Raji (cell line): ENCODE results near the gene BCKDK.

ENCODE experiments used
- POLR2A ChIP-seq: IDR thresholded peaks from 2 replicates; pipeline ENCODE4 v1.6.1; 2011; ENCODE audit warnings: low read depth, low read length, control low read depth; ENCODE audit not compliant: insufficient read depth

The BCKDK gene

DNA sequence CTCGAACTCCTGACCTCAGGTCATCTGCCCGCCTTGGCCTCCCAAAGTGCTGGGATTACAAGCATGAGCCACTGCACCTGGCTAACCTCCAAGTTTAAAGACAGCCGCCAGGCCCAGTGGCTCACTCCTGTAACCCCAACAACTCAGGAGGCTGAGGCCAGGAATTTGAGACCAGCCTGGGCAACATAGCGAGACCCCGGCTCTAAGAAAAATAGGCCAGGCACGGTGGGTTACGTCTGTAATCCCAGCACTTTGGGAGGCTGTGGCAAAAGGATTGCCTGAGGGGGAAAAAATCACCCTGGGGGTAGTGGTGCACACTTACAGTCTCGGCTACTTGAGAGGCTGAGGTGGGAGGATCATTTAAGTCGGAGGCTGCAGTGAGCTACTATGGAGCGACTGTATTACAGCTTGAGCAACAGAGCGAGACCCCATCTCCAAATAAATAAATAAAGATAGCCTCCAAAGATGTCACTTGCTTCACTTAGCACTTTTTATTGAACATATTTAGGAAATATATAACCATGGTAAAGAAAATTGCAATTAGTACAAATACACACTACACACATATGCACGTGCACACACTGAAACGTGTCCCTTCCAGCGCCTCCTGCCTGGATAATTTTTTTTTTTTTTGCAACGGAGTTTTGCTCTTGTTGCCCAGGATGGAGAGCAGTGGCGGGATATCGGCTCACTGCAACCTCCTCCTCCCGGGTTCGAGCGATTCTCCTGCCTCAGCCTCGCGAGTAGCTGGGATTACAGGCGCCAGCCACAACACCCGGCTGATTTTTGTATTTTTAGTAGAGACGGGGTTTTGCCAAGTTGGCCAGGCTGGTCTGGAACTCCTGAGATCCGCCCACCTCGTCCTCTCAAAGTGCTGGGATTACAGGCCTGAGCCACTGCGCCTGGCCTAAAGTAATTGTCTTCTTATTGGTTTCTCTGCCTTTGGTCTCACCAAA lies 1.4 kb upstream of the BCKDK start:
- no peak for TF ChIP-seq POLR2A

DNA sequence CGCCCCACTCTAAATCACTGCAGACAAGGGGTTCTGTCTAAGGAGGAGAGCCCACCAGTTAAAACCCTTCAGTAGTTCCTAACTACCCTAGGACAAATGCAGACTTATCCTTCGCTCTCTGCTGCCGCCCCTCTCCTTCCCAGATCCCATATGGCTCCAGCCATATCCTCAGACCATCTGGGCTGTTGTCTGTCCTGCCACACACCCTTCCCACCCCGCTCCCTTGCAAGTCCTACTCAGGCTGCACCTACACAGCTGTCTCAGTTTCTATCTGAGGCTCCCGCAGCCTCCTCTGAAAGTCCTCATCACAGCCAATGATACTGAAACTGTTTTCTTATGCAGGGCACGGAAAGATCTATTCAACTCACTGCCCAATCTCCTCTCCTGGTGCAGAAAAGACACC lies 720 bp upstream of the BCKDK start:
- TF ChIP-seq POLR2A = no peak

DNA sequence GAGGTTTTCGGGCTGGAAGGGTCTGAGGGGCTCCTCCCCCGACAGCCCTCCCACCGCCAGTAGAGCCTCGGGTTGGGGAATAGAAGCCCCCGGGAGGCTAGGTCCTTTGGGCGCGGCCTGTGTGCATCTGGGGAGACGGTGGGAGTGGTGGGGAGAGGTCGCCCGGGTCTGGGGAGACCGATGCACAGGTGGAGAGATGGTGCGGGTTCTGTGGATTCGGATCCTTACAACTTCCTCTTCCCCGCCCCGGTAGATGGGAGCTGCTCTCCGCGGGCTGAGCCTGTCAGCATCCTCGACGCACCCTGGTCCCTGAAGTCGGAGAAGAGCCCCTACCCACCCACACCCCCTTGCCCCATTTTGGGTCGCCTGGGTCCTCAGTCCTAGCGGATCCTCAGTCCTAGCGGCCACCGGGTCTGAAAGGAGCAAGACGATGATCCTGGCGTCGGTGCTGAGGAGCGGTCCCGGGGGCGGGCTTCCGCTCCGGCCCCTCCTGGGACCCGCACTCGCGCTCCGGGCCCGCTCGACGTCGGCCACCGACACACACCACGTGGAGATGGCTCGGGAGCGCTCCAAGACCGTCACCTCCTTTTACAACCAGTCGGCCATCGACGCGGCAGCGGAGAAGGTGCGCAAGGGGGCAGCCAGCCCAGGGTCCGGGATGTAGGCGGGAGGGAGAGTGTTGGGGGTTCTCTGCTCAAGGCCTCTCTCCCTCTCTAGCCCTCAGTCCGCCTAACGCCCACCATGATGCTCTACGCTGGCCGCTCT lies 790 bp downstream of the BCKDK start:
- no peak for TF ChIP-seq POLR2A

DNA sequence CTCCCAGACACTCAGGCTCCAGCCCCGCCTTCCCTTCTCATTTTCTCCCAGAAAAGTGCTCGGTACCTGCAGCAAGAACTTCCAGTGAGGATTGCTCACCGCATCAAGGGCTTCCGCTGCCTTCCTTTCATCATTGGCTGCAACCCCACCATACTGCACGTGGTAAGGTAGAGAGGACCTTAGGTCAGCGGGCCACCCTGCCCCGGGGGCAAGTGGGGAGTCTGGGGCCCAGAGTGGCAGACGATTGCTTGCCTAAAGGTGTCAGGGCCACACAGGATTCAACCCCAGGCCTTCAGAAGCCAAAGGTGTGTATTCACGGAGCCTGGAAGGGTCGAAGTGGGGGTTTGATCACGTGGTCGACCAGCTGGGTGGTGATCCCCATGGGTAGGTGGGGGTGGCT lies 1.4 kb downstream of the BCKDK start:
- TF ChIP-seq POLR2A = no peak

DNA sequence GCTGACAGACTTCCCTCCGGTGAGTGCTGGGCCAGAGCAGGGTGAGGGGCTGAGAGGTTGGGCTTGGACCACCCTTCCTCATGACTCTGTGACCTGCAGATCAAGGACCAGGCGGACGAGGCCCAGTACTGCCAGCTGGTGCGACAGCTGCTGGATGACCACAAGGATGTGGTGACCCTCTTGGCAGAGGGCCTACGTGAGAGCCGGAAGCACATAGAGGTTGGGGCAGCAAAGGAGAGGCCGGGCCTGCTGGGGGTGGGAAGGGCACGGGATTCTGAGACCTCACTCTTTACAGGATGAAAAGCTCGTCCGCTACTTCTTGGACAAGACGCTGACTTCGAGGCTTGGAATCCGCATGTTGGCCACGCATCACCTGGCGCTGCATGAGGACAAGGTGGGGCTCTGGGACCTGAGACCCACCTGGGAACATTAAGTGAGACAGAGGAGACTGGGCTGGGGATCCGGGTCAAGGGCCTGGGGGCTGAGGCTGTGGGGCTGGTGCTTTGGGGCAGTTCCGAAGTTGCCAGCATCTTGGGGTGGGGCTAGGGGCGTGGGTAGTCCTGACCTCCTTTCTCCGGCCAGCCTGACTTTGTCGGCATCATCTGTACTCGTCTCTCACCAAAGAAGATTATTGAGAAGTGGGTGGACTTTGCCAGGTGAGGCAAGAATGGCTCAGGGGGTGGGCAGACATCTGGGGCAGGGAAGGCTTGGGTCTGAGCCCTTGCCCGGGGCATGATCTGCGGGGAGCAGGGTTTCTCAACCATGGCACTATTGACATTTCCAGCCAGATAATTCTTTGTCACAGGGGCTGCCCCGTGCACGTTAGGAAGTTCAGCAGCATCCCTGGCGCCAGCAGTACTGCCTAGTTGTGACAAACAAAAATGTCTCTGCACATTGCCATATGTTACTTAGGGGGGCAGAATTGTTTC lies 2.2 kb downstream of the BCKDK start:
- no peak for TF ChIP-seq POLR2A

DNA sequence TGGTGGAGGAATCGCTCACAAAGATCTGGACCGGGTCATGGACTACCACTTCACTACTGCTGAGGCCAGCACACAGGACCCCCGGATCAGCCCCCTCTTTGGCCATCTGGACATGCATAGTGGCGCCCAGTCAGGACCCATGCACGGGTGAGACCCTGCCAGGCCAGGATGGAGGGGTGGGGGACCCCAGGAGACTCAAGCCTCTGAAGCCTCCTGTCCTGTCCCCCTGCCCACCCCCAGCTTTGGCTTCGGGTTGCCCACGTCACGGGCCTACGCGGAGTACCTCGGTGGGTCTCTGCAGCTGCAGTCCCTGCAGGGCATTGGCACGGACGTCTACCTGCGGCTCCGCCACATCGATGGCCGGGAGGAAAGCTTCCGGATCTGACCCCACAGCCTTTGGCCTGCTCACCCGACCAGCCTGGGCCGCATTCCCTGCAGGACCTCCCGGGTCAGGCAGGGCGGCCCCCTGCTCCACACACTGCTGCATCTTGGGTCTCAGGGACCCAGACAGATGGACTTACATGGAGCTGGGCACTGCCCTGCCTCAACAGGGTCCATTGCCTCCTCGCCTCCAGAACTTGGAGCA lies 3.8 kb downstream of the BCKDK start:
- no peak for TF ChIP-seq POLR2A

DNA sequence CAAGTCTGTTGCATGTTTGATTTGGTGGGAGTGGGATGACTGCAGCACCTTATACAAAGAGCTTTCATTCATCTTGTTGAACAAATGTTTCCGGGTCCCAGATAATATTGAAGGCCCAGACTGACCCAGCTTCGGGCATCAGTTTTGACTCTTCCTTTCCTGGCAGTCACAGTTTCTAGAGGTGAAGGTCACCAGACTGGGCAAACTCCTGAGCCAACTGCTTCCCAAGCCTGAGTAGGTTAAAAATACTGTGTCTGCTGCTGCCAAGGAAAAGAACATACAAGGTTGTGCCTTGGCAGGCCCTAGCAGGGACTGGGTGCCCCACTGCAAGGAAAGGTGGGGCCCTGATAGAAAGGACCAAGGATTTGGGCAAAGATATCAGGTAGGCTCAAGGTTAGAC lies 4.5 kb downstream of the BCKDK start:
- TF ChIP-seq POLR2A = no peak

DNA sequence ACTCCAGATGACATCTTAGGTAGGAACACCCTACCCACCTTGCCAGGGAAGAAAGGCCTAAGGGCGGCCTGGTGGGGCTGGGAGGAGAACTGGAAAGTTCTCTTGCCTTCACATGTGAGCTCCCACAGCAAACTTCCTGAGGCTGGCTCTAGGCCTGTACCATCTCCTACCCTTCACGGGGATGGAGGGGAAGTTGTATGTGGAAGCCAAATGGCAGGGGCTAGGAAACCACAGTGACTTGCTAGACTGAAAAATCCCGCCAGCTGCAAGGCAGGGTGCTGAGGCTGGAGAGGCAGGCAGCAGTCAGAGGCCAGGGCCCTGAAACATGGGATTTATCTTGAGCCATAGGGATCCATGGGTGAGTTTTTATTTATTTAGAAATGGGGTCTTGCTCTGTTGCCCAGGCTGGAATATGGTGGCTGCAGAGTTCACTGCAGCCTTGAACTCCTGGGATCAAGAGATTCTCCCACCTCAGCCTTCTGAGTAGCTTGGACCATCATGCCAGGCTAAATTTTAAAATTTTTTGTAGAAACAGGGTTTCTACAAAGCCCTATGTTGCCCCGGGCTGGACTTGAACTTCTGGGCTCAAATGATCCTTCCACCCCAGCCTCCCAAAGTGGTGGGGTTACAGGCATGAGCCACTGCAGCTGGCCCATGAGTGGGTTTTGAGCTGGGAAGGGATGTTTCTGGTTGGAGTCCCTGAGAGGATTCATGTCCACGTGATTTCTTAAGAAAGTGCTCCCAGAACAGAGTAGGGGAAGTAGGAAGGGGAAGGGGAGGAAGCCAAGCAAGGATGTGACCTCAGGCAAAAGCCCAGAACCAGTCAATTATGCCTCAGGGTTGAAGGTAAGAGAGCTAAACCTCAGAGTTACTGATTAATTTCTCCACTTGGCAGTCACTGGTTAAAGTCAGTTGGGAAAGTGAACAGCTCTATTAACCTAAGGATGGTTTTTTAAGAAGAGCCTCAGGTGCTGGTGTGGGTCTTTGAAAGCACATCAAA lies 5.2 kb downstream of the BCKDK start:
- TF ChIP-seq POLR2A = no peak

DNA sequence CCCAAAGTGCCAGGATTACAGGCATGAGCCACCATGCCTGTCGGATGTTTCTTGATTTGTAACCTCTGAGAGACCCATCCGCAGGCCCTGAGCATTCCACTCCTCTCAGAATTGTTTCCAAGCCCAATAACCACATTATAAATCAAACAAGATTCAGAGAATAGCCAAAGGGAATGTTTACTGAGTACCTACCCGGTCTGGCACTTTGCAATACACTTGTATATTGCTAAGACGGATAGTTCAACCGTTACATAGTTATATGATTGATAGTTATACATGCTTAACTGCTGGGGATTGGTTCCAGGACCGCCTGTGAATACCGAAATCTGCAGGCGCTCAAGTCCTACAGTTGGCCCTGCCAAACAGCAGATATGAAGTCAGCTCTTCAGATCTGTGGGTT lies 6.3 kb downstream of the BCKDK start:
- no peak for TF ChIP-seq POLR2A

DNA sequence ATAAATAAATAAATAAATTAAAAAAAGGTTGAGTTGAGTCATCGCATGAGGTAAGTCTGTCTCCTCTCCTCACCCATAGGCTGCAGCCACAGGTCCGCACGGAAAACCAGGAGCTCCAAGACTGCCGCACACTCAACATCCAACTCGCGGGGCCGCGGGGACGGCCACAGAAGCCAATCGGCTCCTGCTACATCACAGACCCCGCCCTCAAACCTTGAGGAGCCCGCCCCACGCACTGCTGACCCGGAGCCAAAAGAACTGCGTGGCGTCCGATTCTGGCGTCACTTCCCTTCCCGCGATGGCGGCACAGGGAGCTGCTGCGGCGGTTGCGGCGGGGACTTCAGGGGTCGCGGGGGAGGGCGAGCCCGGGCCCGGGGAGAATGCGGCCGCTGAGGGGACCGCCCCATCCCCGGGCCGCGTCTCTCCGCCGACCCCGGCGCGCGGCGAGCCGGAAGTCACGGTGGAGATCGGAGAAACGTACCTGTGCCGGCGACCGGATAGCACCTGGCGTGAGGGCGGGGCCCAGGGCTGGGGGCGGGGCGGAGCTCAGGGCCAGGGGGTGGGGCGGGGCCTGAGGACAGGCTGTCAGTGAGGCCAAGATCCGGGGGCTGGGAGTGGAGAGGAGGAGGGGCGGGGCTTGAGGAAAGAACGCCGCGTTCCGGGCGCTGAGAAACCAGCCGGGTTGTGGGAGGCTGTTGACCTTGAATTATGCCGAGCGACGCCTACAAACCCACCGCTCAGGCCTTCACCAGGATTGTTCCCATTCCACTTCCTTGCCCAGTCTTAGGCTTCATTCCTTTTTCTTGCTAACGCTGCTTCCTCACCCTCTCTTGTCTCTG lies 9.4 kb downstream of the BCKDK start, which contains the start of gene KAT8:
KAT8 (plus strand) TSS at position 281 of the 839 bp plus-strand sequence; CDS start at position 299, 18 bp downstream.
- peak; percentile 89 for TF ChIP-seq POLR2A

DNA sequence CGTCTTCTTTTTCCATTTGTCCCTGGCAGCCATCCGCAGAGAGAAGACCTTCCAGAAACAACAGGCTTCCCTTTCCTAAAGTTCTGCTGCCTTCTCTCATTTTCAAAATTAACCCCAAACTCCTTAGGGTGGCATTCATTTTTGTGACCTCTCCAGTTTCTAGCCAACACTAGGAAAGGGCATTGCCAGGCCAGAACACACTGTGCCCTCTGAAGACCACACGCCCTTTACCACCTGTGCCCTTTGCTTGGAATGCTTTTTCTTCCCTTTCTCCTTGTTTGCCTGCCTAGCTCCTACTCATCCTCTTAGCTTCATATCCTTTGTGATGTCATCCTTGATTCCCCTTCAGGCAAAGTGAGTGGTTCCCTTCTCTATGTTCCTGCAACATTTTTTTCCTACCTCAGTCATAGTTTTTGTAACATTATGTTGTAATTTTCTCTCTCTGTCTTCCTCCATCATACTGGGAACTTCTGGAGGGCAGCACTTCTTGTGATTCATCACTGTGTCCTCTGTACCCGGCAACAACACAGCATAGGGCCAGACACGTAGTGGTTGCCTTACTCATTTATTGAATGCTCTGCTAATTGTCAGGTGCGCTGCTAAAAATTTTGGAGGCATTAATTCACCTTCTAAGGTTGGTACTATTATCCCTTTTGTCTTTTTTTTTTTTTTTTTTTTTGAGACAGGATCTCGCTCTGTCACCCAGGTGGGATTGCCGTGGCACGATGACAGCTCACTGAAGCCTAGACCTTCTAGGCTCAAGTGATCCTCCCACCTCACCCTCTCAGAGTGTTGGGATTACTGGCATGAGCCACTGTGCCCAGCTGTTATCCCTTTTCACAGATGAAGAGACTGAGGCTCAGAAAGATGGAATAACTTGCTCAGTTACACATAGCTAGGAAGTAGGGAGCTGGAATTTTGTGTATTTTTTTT lies 10.3 kb downstream of the BCKDK start:
- TF ChIP-seq POLR2A = no peak
